SU-DHL-6 (cell line): Measurements from ENCODE around the gene NOX4.

Experiments used
- H2AFZ ChIP-seq: fragments of 200-600 bp; sonication (generic); 2 replicates; pipeline ENCODE4 v1.6.1; 2014; ENCODE audit warnings: low read depth, mild to moderate bottlenecking, moderate library complexity, mixed read lengths, antibody characterized with exemption, low read length; ENCODE audit not compliant: severe bottlenecking
- H3F3A ChIP-seq: fragments of 200-600 bp; shearing (Covaris generic); 2 replicates; pipeline ENCODE4 v1.6.0; 2016; ENCODE audit warnings: antibody characterized with exemption, mild to moderate bottlenecking; ENCODE audit not compliant: insufficient read depth
- H3K27ac ChIP-seq: fragments of 200-600 bp; sonication (generic); 2 replicates; pipeline ENCODE4 v1.5.1; 2016; ENCODE audit warnings: low read depth, mild to moderate bottlenecking, low read length, moderate library complexity, mixed read lengths
- H3K27me3 ChIP-seq: fragments of 200-600 bp; sonication (generic), shearing (Covaris generic); 2 replicates; pipeline ENCODE4 v1.6.0; 2014; ENCODE audit warnings: mild to moderate bottlenecking, low read length
- H3K36me3 ChIP-seq: fragments of 200-600 bp; sonication (generic); 2 replicates; pipeline ENCODE4 v1.6.1; 2014; ENCODE audit warnings: mild to moderate bottlenecking, low read length, mixed read lengths
- H3K4me2 ChIP-seq: fragments of 300-600, 200-600 bp; shearing (Covaris generic), sonication (generic); 2 replicates; pipeline ENCODE4 v1.6.0; 2014; ENCODE audit warnings: low read length, low read depth, mild to moderate bottlenecking; ENCODE audit not compliant: poor library complexity, severe bottlenecking
- H3K4me3 ChIP-seq: fragments of 200-600 bp; sonication (generic); 2 replicates; pipeline ENCODE4 v1.5.1; 2014; ENCODE audit warnings: antibody characterized with exemption, low read length, mild to moderate bottlenecking, mixed read lengths; ENCODE audit not compliant: insufficient read depth, poor library complexity, severe bottlenecking
- H3K79me2 ChIP-seq: fragments of 200-600 bp; sonication (generic); 2 replicates; pipeline ENCODE4 v1.6.1; 2014; ENCODE audit warnings: mild to moderate bottlenecking, low read length, moderate library complexity; ENCODE audit not compliant: insufficient read depth
- H3K9ac ChIP-seq: fragments of 200-600 bp; sonication (generic); 2 replicates; pipeline ENCODE4 v1.7.0; 2014; ENCODE audit warnings: mild to moderate bottlenecking, low read length
- H3K9me2 ChIP-seq: fragments of 200-600 bp; sonication (generic); replicated peaks from 2 replicates; pipeline ENCODE4 v1.6.1; 2014; ENCODE audit warnings: low read length; ENCODE audit not compliant: insufficient read depth
- H3K9me3 ChIP-seq: fragments of 200-600 bp; sonication (generic); 2 replicates; pipeline ENCODE4 v1.6.1; 2014; ENCODE audit warnings: low read length, mixed read lengths; ENCODE audit not compliant: insufficient read depth
- H4K20me1 ChIP-seq: fragments of 200-600 bp; sonication (generic); 2 replicates; pipeline ENCODE4 v1.6.1; 2014; ENCODE audit warnings: low read depth, mild to moderate bottlenecking, antibody characterized with exemption, low read length, moderate library complexity, mixed read lengths
- CTCF ChIP-seq: fragments of 200-600 bp; sonication (generic); IDR thresholded peaks from one replicate; pipeline ENCODE4 v1.5.1; 2017; ENCODE audit warnings: antibody characterized with exemption, mild to moderate bottlenecking, low read length, moderate library complexity; ENCODE audit not compliant: insufficient read depth, poor library complexity, severe bottlenecking
- EZH2phosphoT487 ChIP-seq: fragments of 200-600 bp; sonication (generic), shearing (Covaris generic); conservative IDR thresholded peaks from 2 replicates; pipeline ENCODE4 v1.6.1; 2018; ENCODE audit warnings: mild to moderate bottlenecking, antibody characterized with exemption, low read length, moderate library complexity, mixed read lengths

Gene NOX4

GRCh38 chr11:89490981-89491690, at the start of gene NOX4:
Gene NOX4 (minus strand): TSS chr11:89491375. CDS start chr11:89491246, 129 bp downstream.
- Histone ChIP-seq H3K27ac (no peak within 1 kb of the TSS), H3K79me2 (no peaks in the 10 kb centered on the region), H3K4me3 (no peak within 1 kb of the TSS)

GRCh38 chr11:89540826-89541225, 49.7 kb upstream of the NOX4 start:
- Histone ChIP-seq H3K79me2 (no peaks in the 10 kb centered on the region), H3K36me3 (no peaks in the 10 kb centered on the region), H3K27ac (no peak overlapping the region), H3K4me3 (no peak overlapping the region), H3K9me2 (no peaks in the 10 kb centered on the region), H3F3A (no peaks in the 10 kb centered on the region), H3K4me2 (no peak overlapping the region), H4K20me1 (no peaks in the 10 kb centered on the region), H2AFZ (no peak overlapping the region), H3K9me3 (no peaks in the 10 kb centered on the region), H3K9ac (no peak overlapping the region), H3K27me3 (no peaks in the 10 kb centered on the region)
- TF ChIP-seq CTCF, result no peak

More at GRCh38 chr11:89490981-89491690, at the start of gene NOX4:
- H3K9me2 ChIP-seq, result no peaks in the 10 kb centered on the region
- no peak within 1 kb of the TSS for H2AFZ ChIP-seq
- no peaks in the 10 kb centered on the region for H3K9me3 ChIP-seq
- H4K20me1 ChIP-seq, result no peaks in the 10 kb centered on the region
- H3K27me3 ChIP-seq, result no peaks in the 10 kb centered on the region
- TF ChIP-seq EZH2phosphoT487, result no peak
- TF ChIP-seq CTCF, result no peak
- no peak within 1 kb of the TSS for H3K9ac ChIP-seq
- H3F3A ChIP-seq, result no peaks in the 10 kb centered on the region
- H3K36me3 ChIP-seq, result no peaks in the 10 kb centered on the region
- H3K4me2 ChIP-seq, result no peak within 1 kb of the TSS

- Histone ChIP-seq H3K79me2 (no peaks in the 10 kb centered on the region), H3K9ac (no peak overlapping the region), H3K4me3 (no peak overlapping the region), H3K4me2 (no peak overlapping the region), H2AFZ (no peak overlapping the region), H3K27me3 (no peaks in the 10 kb centered on the region), H3K27ac (no peak overlapping the region), H3K9me2 (no peaks in the 10 kb centered on the region), H3K9me3 (no peaks in the 10 kb centered on the region), H4K20me1 (no peaks in the 10 kb centered on the region), H3F3A (no peaks in the 10 kb centered on the region), H3K36me3 (no peaks in the 10 kb centered on the region)
- TF ChIP-seq EZH2phosphoT487 (no peak), CTCF (no peak)
Observed at GRCh38 chr11:89537936-89538335, 46.8 kb upstream of the NOX4 start.
